Chondrocyte (in vitro differentiated cells): ENCODE data around the gene PRSS22. TPM values are rescaled to one million over a fixed set of nuclear protein-coding genes. Genes with fewer than 3 reads are reported as not detected.
"Not testable (repeated sequence)": the region's sequence is repeated elsewhere in the genome, so short reads cannot be mapped to it uniquely, and the experiment has no call there.

ENCODE experiments used
- DNase-seq: peaks from one replicate; pipeline ENCODE4 v3.0.0; 2021; ENCODE audit warnings: mixed read lengths, low spot score
- H3K27ac Mint-ChIP-seq: one replicate; pipeline ENCODE4 v1.8.0; 2021; ENCODE audit warnings: mild to moderate bottlenecking, moderate library complexity, mixed read lengths; ENCODE audit not compliant: unreplicated experiment
- H3K27me3 Mint-ChIP-seq: 2 replicates; pipeline ENCODE4 v1.8.0; 2021; ENCODE audit warnings: low read depth, mixed read lengths
- H3K36me3 Mint-ChIP-seq: 2 replicates; pipeline ENCODE4 v1.8.0; 2021; ENCODE audit warnings: low read depth, mixed read lengths
- H3K4me1 Mint-ChIP-seq: 2 replicates; pipeline ENCODE4 v1.8.0; 2021; ENCODE audit warnings: low read depth, mild to moderate bottlenecking, mixed read lengths
- H3K4me3 Mint-ChIP-seq: one replicate; pipeline ENCODE4 v1.8.0; 2021; ENCODE audit warnings: mild to moderate bottlenecking, moderate library complexity, mixed read lengths; ENCODE audit not compliant: unreplicated experiment
- H3K9me3 Mint-ChIP-seq: 2 replicates; pipeline ENCODE4 v1.8.0; 2021; ENCODE audit warnings: low read depth, mixed read lengths
- long read RNA-seq: library from polyadenylated mRNA; stranded (forward); transcript quantifications from one replicate; pipeline ENCODE4 v2.0.0, GENCODE V29; 2021
- total RNA-seq: library from RNA; stranded (reverse); gene quantifications from 3 replicates; pipeline ENCODE4 v1.2.1, GENCODE V29; 2021
- TF ChIP-seq, protein P1 (sequence below): fragments of 200-600 bp; sonication (generic); IDR thresholded peaks from 2 replicates; pipeline ENCODE4 v1.5.0; 2021; ENCODE audit warnings: antibody characterized with exemption, mild to moderate bottlenecking, moderate library complexity

The PRSS22 gene, protein sequence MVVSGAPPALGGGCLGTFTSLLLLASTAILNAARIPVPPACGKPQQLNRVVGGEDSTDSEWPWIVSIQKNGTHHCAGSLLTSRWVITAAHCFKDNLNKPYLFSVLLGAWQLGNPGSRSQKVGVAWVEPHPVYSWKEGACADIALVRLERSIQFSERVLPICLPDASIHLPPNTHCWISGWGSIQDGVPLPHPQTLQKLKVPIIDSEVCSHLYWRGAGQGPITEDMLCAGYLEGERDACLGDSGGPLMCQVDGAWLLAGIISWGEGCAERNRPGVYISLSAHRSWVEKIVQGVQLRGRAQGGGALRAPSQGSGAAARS
- total RNA-seq = not detected in 3 replicates
- long read RNA-seq = 0 reads

DNA sequence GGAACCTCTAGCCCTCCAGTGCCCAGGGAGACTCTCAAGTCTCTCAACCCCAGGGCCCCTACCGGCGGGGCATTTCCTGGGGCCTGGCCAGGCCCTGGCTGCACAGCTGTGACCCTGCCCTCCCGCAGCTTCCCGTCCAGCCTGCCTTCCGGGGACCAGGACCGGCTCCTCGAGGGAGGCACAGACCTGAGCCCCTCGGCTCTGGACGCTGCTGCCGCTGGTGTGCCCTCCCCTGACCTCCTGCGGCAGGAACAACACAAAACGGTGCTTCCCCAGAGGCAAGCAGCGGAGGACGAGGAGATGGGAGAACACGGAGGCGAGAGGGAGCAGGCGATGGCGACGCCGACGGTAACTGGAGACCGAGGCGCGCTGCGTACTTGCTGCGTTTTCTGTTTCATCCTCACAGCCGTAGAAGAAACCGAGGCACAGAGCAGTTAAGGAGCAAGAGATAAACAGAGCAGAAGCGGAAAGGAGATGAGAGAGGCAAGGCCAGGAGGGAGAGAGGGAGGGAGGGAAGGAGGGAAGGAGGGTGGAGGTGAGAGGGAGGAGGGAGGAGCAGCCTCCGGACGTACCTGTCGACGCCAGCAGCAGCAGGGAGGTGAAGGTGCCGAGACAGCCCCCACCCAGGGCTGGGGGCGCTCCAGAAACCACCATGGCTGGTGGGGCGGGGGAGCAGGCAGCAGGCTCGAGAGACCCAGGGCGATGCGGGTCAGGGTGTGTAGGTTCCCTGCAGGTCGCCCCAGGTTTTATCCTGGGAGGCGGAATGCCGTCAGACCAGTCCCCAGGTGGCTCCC, at the start of gene PRSS22:
TSS of gene PRSS22 (minus strand) at position 720 of the 794 bp plus-strand sequence. CDS start at position 654, 66 bp downstream.
- TF ChIP-seq, protein P1, sequence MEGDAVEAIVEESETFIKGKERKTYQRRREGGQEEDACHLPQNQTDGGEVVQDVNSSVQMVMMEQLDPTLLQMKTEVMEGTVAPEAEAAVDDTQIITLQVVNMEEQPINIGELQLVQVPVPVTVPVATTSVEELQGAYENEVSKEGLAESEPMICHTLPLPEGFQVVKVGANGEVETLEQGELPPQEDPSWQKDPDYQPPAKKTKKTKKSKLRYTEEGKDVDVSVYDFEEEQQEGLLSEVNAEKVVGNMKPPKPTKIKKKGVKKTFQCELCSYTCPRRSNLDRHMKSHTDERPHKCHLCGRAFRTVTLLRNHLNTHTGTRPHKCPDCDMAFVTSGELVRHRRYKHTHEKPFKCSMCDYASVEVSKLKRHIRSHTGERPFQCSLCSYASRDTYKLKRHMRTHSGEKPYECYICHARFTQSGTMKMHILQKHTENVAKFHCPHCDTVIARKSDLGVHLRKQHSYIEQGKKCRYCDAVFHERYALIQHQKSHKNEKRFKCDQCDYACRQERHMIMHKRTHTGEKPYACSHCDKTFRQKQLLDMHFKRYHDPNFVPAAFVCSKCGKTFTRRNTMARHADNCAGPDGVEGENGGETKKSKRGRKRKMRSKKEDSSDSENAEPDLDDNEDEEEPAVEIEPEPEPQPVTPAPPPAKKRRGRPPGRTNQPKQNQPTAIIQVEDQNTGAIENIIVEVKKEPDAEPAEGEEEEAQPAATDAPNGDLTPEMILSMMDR = no peak
- Mint-ChIP-seq H3K27ac (no peak within 1 kb of the TSS), H3K9me3 (peaks cover 13% of the 10 kb centered on the region), H3K4me3 (peak within 1 kb of the TSS; percentile 53), H3K36me3 (peaks cover 5% of the 10 kb centered on the region), H3K4me1 (peaks cover 5% of the 10 kb centered on the region), H3K27me3 (peaks cover 11% of the 10 kb centered on the region)
- DNase-seq = no peak

DNA sequence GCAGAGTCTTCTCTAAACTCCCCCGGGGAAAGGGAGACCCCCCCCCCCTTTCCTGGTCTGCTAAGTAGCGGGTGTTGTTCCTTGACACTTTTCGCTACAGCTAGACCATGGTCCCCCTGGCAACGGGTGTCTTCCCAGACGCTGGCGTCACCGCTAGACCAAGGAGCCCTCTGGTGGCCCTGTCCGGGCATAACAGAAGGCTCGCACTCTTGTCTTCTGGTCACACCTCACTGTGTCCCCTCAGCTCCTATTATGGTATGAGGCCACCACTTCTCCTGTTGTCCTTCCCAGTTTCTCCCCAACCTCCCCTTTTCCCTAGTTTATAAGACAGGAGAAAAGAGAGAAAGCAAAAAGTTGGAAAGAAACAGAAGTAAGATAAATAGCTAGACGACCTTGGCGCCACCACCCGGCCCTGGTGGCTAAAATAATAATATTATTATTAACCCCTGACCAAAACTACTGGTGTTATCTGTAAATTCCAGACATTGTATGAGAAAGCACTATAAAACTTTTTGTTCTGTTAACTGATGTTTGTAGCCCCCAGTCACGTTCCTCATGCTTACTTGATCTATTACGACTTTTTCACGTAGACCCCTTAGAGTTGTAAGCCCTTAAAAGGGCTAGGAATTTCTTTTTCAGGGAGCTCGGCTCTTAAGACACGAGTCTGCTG, 49.2 kb upstream of the PRSS22 start:
- TF ChIP-seq, protein P1 = peak; percentile 80
- not testable (repeated sequence) for H3K27me3 Mint-ChIP-seq, H3K4me3 Mint-ChIP-seq, H3K36me3 Mint-ChIP-seq, H3K9me3 Mint-ChIP-seq, DNase-seq
- H3K4me1 Mint-ChIP-seq = peaks cover 41% of the 10 kb centered on the region
- H3K27ac Mint-ChIP-seq = peak overlapping the region; percentile 92

DNA sequence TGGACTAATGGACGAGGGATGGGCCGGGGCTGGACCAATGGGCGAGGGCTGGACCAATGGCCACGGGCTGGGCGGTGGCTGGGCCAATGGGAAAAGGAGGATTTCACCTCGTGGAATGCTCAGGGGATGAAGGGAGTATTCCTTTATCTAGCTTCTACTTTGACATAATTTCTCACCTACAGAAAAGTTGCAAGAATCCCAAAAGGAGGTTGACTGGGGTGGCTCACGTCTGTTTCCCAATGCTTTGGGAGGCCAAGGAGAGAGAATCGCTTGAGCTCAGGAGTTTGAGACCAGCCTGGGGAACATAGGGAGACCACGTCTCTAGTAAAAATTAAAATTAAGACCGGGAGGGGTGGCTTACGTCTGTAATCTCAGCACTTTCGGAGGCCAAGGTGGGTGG, 48.0 kb upstream of the PRSS22 start:
- peak overlapping the region; percentile 9 for H3K4me3 Mint-ChIP-seq
- H3K27me3 Mint-ChIP-seq = no peaks in the 10 kb centered on the region
- DNase-seq = no peak
- peak overlapping the region; percentile 92 for H3K27ac Mint-ChIP-seq
- H3K36me3 Mint-ChIP-seq = no peaks in the 10 kb centered on the region
- H3K9me3 Mint-ChIP-seq = no peaks in the 10 kb centered on the region
- TF ChIP-seq, protein P1 = no peak
- H3K4me1 Mint-ChIP-seq = peaks cover 33% of the 10 kb centered on the region

DNA sequence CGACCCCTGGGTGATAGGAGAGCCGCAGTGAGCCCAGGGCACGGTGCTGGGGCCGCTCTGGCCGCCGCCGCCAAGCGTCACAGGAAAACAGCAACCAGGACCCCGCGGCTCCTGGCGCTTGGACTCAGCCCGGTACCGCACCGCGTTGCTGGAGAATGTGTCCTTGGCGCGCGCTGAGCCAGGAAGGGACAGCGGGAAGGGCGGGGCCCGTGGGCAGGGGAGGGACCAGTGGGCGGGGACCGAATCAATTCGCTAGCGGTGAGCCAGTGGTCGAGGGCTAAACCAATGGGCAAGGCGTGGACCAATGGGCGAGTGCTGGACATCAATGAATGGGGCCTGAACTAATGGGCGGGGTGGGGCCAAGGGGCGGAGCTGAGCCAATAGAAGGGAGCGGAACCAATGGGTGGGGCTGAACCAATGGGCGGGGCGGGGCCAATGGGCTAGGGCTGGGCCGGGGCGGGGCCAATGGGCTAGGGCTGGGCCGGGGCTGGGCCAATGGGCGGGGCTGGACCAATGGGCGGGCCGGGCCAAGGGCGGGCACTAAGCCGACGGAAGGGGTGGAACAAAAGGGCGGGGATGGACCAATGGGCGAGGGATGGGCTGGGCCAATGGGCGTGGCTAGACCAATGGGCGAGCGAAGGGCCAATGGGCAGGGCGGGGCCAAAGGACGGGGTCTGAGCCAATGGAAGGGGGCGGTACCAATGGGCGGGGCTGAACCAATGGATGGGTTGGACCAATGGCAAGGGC, 47.4 kb upstream of the PRSS22 start:
- Mint-ChIP-seq H3K4me3 (peak overlapping the region; percentile 88), H3K27ac (peak overlapping the region; percentile 92), H3K4me1 (peaks cover 28% of the 10 kb centered on the region), H3K36me3 (no peaks in the 10 kb centered on the region), H3K9me3 (no peaks in the 10 kb centered on the region), H3K27me3 (no peaks in the 10 kb centered on the region)
- TF ChIP-seq, protein P1 = no peak
- DNase-seq = peak; percentile 99
